K562 (cell line): ENCODE data around the gene PRELID3B. TPM values are rescaled to one million over a fixed set of nuclear protein-coding genes. Genes with fewer than 3 reads are reported as not detected.

Experiments used
- ATAC-seq: fragments of 200-7000 bp; cut with Tn5 transposase; 3 replicates; pipeline ENCODE4 v1.9.1; 2020; ENCODE audit warnings: moderate library complexity
- BruUV-seq: library from RNA; stranded (reverse); fragments of 400-500 nt; replicated peaks from 2 replicates; lab custom pipeline; 2021; lab: Mats Ljungman, UMichigan
- CTCF ChIA-PET: fragments of 300-600 bp; formaldehyde crosslinking; extraction: SDS; loops from one replicate; lab custom pipeline; 2021; ENCODE audit warnings: low intra/inter-chr PET ratio; lab: Yijun Ruan, JAX
- POLR2A ChIA-PET: fragments of 300-600, 350-650 bp; sonication (Branson Sonifier 250); formaldehyde crosslinking; extraction: SDS; loops from one replicate; lab custom pipeline; 2021; ENCODE audit warnings: antibody characterized with exemption, inconsistent platforms; lab: Yijun Ruan, JAX
- DNase-seq, 4 experiments: peaks; one replicate each; pipeline versions ENCODE4 v3.0.0 to v3.0.0-alpha.2; 2011 to 2018; ENCODE audit warnings: low spot score in 3 of 4, mixed read lengths in 3 of 4; ENCODE audit errors: extremely low read depth in 1 of 4
- FAIRE-seq: peaks from 2 replicates; lab custom pipeline; 2011; peaks lifted over from hg19 to GRCh38; lab: Jason Lieb, UNC
- H2AFZ ChIP-seq: 2 replicates; pipeline ENCODE4 v1.6.0; 2011; ENCODE audit warnings: low read depth, low read length, control low read depth, inconsistent platforms
- H3K27ac ChIP-seq: fragments of 200-600 bp; 3 replicates; pipeline ENCODE4 v1.8.0; 2011; ENCODE audit warnings: low read depth, mild to moderate bottlenecking, control low read depth, inconsistent platforms, low read length, moderate library complexity, mixed read lengths; ENCODE audit errors: extremely low read depth
- H3K27me3 ChIP-seq, 2 experiments: fragments of 300-600 bp in 1 of 2; 2 replicates in 1 of 2; 3 replicates in 1 of 2; pipeline versions ENCODE4 v1.6.0 to v1.8.0; 2011; ENCODE audit warnings: inconsistent platforms in 2 of 2, low read length in 2 of 2, mild to moderate bottlenecking in 1 of 2, mixed read lengths in 1 of 2, moderate library complexity in 1 of 2; ENCODE audit not compliant: control insufficient read depth in 2 of 2, insufficient read depth in 2 of 2
- H3K36me3 ChIP-seq: fragments of 300-600 bp; 3 replicates; pipeline ENCODE4 v1.8.0; 2011; ENCODE audit warnings: mild to moderate bottlenecking, low read length, inconsistent platforms; ENCODE audit not compliant: control insufficient read depth, insufficient read depth
- H3K4me1 ChIP-seq, 2 experiments: fragments of 200-600 bp in 1 of 2; replicated peaks in 1 of 2; 2 replicates in 1 of 2; 3 replicates in 1 of 2; pipeline versions ENCODE4 v1.5.1 to v1.8.0; 2011; ENCODE audit warnings: inconsistent platforms in 2 of 2, low read length in 2 of 2, mild to moderate bottlenecking in 1 of 2, mixed read lengths in 1 of 2, moderate library complexity in 1 of 2; ENCODE audit not compliant: control insufficient read depth in 2 of 2, insufficient read depth in 2 of 2
- H3K4me2 ChIP-seq: 2 replicates; pipeline ENCODE4 v1.6.1; 2011; ENCODE audit warnings: low read length, control low read depth, inconsistent platforms, mixed read lengths; ENCODE audit not compliant: insufficient read depth
- H3K4me3 ChIP-seq: fragments of 200-600 bp; sonication (generic), shearing (Covaris generic); 2 replicates; pipeline ENCODE4 v1.5.1; 2016; ENCODE audit warnings: control low read depth, inconsistent platforms
- H3K79me2 ChIP-seq: fragments of 200-600 bp; 3 replicates; pipeline ENCODE4 v1.8.0; 2011; ENCODE audit warnings: low read length, inconsistent platforms; ENCODE audit not compliant: control insufficient read depth, insufficient read depth
- H3K9ac ChIP-seq, 2 experiments: 2 replicates each; pipeline versions ENCODE4 v1.6.0 to v1.6.1; 2011; ENCODE audit warnings: low read depth in 2 of 2, low read length in 2 of 2, control low read depth in 1 of 2, inconsistent platforms in 1 of 2, mild to moderate bottlenecking in 1 of 2, mixed read lengths in 1 of 2; ENCODE audit not compliant: insufficient read depth in 1 of 2
- H3K9me1 ChIP-seq: one replicate; pipeline ENCODE4 v1.6.0; 2011; ENCODE audit warnings: inconsistent platforms, mild to moderate bottlenecking, low read length, moderate library complexity; ENCODE audit not compliant: control insufficient read depth, insufficient read depth
- H3K9me3 ChIP-seq: replicated peaks from 2 replicates; pipeline ENCODE4 v1.5.1; 2011; ENCODE audit warnings: low read depth, low read length, inconsistent platforms; ENCODE audit not compliant: control insufficient read depth, insufficient read depth
- H4K20me1 ChIP-seq: replicated peaks from 2 replicates; pipeline ENCODE4 v1.6.1; 2011; ENCODE audit warnings: low read length, inconsistent platforms, mixed read lengths; ENCODE audit not compliant: control insufficient read depth, insufficient read depth
- WGBS: fragments of 100-300 bp; shearing (Covaris generic); methylation state at CpG from one replicate; pipeline ENCODE4 v1.1.6; 2016; ENCODE audit warnings: low coverage, mixed read lengths; ENCODE audit not compliant: insufficient coverage; ENCODE audit errors: missing lambda C conversion rate; 5-methylcytosine and 5-hydroxymethylcytosine counted together
- in situ Hi-C: fragments of 300-500 bp; cut with MboI; formaldehyde crosslinking; loops from 4 replicates; pipeline ENCODE4 v1.15.0; 2018; ENCODE audit warnings: inconsistent platforms, mixed read lengths
- intact Hi-C: fragments of 100-400 bp; cut with micrococcal nuclease; formaldehyde crosslinking; loops from 2 replicates; pipeline ENCODE4 v1.14.2; 2022
- polyA plus RNA-seq, 8 experiments: library from polyadenylated mRNA; depleted of rRNA in 4 of 8; stranded (reverse) in 5 of 8; unstranded in 3 of 8; fragments of >200 nt; fragmentation: Nextera tagmentation in 2 of 8; fragmentation: Illumina TruSeq in 1 of 8; extraction: Ambion mirVana in 2 of 8; extraction: Trizol in 1 of 8; gene quantifications; 2 replicates each; pipeline versions ENCODE4 v1.2.1 to v1.2.3, GENCODE V29; 2011 to 2014; ENCODE audit warnings: inconsistent platforms in 1 of 8, missing spikeins in 1 of 8
- total RNA-seq, 7 experiments: library from RNA; depleted of rRNA in 6 of 7; stranded (reverse); fragments of >200 nt in 6 of 7; fragmentation: Illumina TruSeq in 2 of 7; extraction: Trizol in 2 of 7; gene quantifications; 2 replicates each; pipeline versions ENCODE4 v1.2.1 to v1.2.3, GENCODE V29; 2011 to 2021; ENCODE audit warnings: low replicate concordance in 1 of 7
- TF ChIP-seq, protein P1 (sequence below), 2 experiments: fragments of 450-650 bp; formaldehyde crosslinking in 1 of 2; IDR thresholded peaks; 2 replicates each; pipeline versions ENCODE4 v1.4.0 to v1.6.1; 2014 to 2020; ENCODE audit warnings: mild to moderate bottlenecking in 2 of 2, borderline replicate concordance in 1 of 2, low read depth in 1 of 2

PRELID3B gene
- total and polyA plus RNA-seq, 9 of the 15 experiments (the other 6 are each of a cell fraction or from before 2014, with no cell fraction given): 77.0 to 186 (median 101) TPM

- H2AFZ ChIP-seq: peak overlapping the region; percentile 73; the same call in 1 of the 2 replicates
- H3K4me1 ChIP-seq: peaks cover 13 to 18% of the 10 kb centered on the region in 2 experiments; a peak in 4 of 5 replicates
- DNase-seq (no peak), FAIRE-seq (no peak), ATAC-seq (peak; percentile 12)
- H3K4me2 ChIP-seq: peak overlapping the region; percentile 94
- peaks cover 88% of the 10 kb centered on the region for H3K36me3 ChIP-seq
- WGBS: 1% methylated on average over 12 of the region's 13 CpGs
- POLR2A ChIA-PET: interaction anchor here (0.6 to 4.5 kb wide), 17 partner anchors 8 to 369 kb away, joined by 3 to 31 read pairs (median 3); partner anchors contain the start of genes PRELID3B and TUBB1
- intact Hi-C loops: loop anchor here (5.0 kb wide), 2 partner anchors 49 to 139 kb away; partner anchors contain the start of gene NELFCD
- peaks cover 72% of the 10 kb centered on the region for H3K79me2 ChIP-seq
- in situ Hi-C loops: no loop called here
- H3K9me1 ChIP-seq: no peaks in the 10 kb centered on the region
- H3K9me3 ChIP-seq: no peaks in the 10 kb centered on the region
- peak overlapping the region; percentile 93 to 97 for H3K9ac ChIP-seq
- no peaks in the 10 kb centered on the region for H4K20me1 ChIP-seq
- no TSS peak for BruUV-seq
- CTCF ChIA-PET: no interaction called here
- peak overlapping the region; percentile 84 for H3K4me3 ChIP-seq
- peak overlapping the region; percentile 96 for H3K27ac ChIP-seq
- H3K27me3 ChIP-seq: no peaks in the 10 kb centered on the region
- TF ChIP-seq, protein P1, sequence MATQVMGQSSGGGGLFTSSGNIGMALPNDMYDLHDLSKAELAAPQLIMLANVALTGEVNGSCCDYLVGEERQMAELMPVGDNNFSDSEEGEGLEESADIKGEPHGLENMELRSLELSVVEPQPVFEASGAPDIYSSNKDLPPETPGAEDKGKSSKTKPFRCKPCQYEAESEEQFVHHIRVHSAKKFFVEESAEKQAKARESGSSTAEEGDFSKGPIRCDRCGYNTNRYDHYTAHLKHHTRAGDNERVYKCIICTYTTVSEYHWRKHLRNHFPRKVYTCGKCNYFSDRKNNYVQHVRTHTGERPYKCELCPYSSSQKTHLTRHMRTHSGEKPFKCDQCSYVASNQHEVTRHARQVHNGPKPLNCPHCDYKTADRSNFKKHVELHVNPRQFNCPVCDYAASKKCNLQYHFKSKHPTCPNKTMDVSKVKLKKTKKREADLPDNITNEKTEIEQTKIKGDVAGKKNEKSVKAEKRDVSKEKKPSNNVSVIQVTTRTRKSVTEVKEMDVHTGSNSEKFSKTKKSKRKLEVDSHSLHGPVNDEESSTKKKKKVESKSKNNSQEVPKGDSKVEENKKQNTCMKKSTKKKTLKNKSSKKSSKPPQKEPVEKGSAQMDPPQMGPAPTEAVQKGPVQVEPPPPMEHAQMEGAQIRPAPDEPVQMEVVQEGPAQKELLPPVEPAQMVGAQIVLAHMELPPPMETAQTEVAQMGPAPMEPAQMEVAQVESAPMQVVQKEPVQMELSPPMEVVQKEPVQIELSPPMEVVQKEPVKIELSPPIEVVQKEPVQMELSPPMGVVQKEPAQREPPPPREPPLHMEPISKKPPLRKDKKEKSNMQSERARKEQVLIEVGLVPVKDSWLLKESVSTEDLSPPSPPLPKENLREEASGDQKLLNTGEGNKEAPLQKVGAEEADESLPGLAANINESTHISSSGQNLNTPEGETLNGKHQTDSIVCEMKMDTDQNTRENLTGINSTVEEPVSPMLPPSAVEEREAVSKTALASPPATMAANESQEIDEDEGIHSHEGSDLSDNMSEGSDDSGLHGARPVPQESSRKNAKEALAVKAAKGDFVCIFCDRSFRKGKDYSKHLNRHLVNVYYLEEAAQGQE (IDR thresholded peaks at IDR 0.05; ENCODE audit: borderline replicate concordance): no peak
- TF ChIP-seq, protein P1 (CRISPR knock-in tag; IDR thresholded peaks at IDR 0.05; ENCODE audit: low read depth): no peak
Measured at GRCh38 chr20:59031564-59032022, 11.0 kb downstream of the PRELID3B start.
